ENCODE measurements around the gene POU2F2. TPM values are rescaled to one million over a fixed set of nuclear protein-coding genes. Genes with fewer than 3 reads are reported as not detected.
"Not testable (repeated sequence)": the region's sequence is repeated elsewhere in the genome, so short reads cannot be mapped to it uniquely, and the experiment has no call there.

Gene POU2F2
- total and polyA plus RNA-seq, 10 donors: 22.3 to 67.4 (median 40.0) TPM

- no peak for DNase-seq
- intact Hi-C loops (cut with DNase I; ENCODE audit: low total_unique reads): no loop called here
- 58 to 94% (median 77%) methylated on average over 2 of the region's 2 CpGs for WGBS, 5 donors
- no peaks in the 10 kb centered on the region for H3K27me3 ChIP-seq (replicated peaks in 1 of 7)
- no peak overlapping the region for H3K4me3 ChIP-seq
- H3K9me3 ChIP-seq: no peaks in the 10 kb centered on the region
- peaks cover 0 to 59% (median 3%) of the 10 kb centered on the region in 6 donors for H3K36me3 ChIP-seq
- TF ChIP-seq POLR2AphosphoS5 (IDR thresholded peaks at IDR 0.05) (no peak), POLR2A (IDR thresholded peaks at IDR 0.05) (no peak)
- TF ChIP-seq, protein P1, sequence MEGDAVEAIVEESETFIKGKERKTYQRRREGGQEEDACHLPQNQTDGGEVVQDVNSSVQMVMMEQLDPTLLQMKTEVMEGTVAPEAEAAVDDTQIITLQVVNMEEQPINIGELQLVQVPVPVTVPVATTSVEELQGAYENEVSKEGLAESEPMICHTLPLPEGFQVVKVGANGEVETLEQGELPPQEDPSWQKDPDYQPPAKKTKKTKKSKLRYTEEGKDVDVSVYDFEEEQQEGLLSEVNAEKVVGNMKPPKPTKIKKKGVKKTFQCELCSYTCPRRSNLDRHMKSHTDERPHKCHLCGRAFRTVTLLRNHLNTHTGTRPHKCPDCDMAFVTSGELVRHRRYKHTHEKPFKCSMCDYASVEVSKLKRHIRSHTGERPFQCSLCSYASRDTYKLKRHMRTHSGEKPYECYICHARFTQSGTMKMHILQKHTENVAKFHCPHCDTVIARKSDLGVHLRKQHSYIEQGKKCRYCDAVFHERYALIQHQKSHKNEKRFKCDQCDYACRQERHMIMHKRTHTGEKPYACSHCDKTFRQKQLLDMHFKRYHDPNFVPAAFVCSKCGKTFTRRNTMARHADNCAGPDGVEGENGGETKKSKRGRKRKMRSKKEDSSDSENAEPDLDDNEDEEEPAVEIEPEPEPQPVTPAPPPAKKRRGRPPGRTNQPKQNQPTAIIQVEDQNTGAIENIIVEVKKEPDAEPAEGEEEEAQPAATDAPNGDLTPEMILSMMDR (IDR thresholded peaks at IDR 0.05 in 8 of 11, conservative IDR thresholded peaks at IDR 0.05 in 3 of 11): no peak
- H3K4me1 ChIP-seq: peaks cover 0 to 24% (median 17%) of the 10 kb centered on the region in 6 donors
- no peak overlapping the region for H3K27ac ChIP-seq
Observed at GRCh38 chr19:42105368-42105767, 26.9 kb downstream of the POU2F2 start.

DNA sequence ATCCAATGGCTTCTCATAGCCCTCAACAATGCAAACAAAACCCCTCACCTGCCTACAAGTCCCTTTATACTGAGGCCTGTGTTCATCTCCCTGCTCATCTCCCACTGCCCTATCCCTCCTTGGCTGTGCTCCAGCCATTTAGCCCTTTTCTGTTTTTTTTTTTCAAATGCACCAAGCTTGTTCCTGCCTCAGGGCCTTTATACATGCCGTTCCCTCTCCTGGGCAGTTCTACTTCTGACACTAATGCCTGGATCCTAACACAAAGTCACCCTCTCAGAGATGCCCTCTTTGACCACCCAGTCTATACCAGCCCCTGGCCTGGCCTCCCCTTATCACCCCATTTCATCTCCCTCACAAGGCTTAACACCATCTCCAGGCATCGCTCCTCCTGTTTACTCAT lies 29.4 kb downstream of the POU2F2 start:
- H3K27me3 ChIP-seq (replicated peaks in 1 of 7): no peaks in the 10 kb centered on the region
- H3K4me3 ChIP-seq: no peak overlapping the region
- peaks cover 0 to 76% (median 22%) of the 10 kb centered on the region in 6 donors for H3K36me3 ChIP-seq
- H3K4me1 ChIP-seq: no peaks in the 10 kb centered on the region
- no peak for TF ChIP-seq POLR2AphosphoS5 (IDR thresholded peaks at IDR 0.05)
- TF ChIP-seq POLR2A (IDR thresholded peaks at IDR 0.05): no peak
- TF ChIP-seq, protein P1 (IDR thresholded peaks at IDR 0.05 in 8 of 11, conservative IDR thresholded peaks at IDR 0.05 in 3 of 11): no peak
- DNase-seq: no peak
- no peaks in the 10 kb centered on the region for H3K9me3 ChIP-seq
- WGBS, 5 donors: 91 to 95% (median 94%) methylated on average over 2 of the region's 2 CpGs
- no peak overlapping the region for H3K27ac ChIP-seq
- intact Hi-C loops (cut with DNase I; ENCODE audit: low total_unique reads): no loop called here

- H3K9me3 ChIP-seq; H3K27me3 ChIP-seq (replicated peaks in 1 of 7); intact Hi-C loops (cut with DNase I; ENCODE audit: low total_unique reads); H3K4me3 ChIP-seq; H3K4me1 ChIP-seq; DNase-seq; H3K27ac ChIP-seq: not testable (repeated sequence)
- peaks cover 0 to 93% (median 31%) of the 10 kb centered on the region in 6 donors for H3K36me3 ChIP-seq
- 94 to 96% (median 94%) methylated on average over 10 of the region's 10 CpGs for WGBS, 5 donors
Observed at GRCh38 chr19:42100241-42100640, 32.0 kb downstream of the POU2F2 start.

DNA sequence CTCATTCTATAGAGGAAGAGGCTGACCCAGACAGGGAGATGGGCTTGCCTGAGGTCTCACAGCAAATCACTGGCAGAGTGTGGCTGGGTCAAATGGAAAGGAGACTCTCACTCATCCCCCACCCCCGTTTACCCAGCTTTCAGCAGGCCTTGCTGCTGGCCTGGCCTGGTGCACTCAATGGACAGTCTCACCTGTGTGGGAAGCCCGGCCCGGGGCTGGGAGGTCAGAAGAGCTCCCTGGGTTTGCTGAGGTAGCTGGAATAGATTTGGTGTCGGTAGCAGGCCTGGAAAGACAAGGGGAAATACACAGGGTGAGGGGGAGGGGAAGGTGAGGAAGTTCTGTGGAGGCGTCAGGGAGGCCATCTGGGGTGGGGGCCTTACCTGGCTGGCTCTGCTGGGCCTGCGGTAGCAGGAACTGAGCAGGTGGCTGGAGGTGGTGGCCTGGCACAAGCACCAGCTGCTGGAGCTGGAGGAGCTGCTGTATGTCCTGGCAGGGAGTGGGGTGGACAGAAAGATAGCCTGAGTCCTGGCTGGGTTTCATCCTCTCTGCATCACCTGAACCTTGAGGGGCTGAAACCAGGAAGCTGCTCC lies 32.8 kb downstream of the POU2F2 start:
- H3K9me3 ChIP-seq: no peaks in the 10 kb centered on the region
- intact Hi-C loops (cut with DNase I; ENCODE audit: low total_unique reads): no loop called here
- no peak overlapping the region for H3K4me3 ChIP-seq
- 68 to 78% (median 73%) methylated on average over 6 of the region's 6 CpGs for WGBS, 5 donors
- no peak for DNase-seq
- peaks cover 0 to 7% (median 0%) of the 10 kb centered on the region in 7 donors for H3K27me3 ChIP-seq (replicated peaks in 1 of 7)
- H3K36me3 ChIP-seq: peaks cover 0 to 95% (median 39%) of the 10 kb centered on the region in 6 donors
- H3K4me1 ChIP-seq: peaks cover 0 to 3% (median under 1%) of the 10 kb centered on the region in 6 donors
- no peak overlapping the region for H3K27ac ChIP-seq
- TF ChIP-seq POLR2A (IDR thresholded peaks at IDR 0.05): no peak
- TF ChIP-seq, protein P1 (IDR thresholded peaks at IDR 0.05 in 8 of 11, conservative IDR thresholded peaks at IDR 0.05 in 3 of 11): no peak
- TF ChIP-seq POLR2AphosphoS5 (IDR thresholded peaks at IDR 0.05): no peak
